ENCODE data around the gene HS3ST2. TPM values are rescaled to one million over a fixed set of nuclear protein-coding genes. Genes with fewer than 3 reads are reported as not detected.

The HS3ST2 gene
- total and polyA plus RNA-seq, 2 experiments from 2014 or later, result 1.4 to 3.2 TPM

GRCh38 chr16:22932032-22932771 lies 118.2 kb downstream of the HS3ST2 start (continued):
- TF ChIP-seq CTCF (conservative IDR thresholded peaks at IDR 0.05; ENCODE audit: low read depth in 2 of 2), result no peak
- TF ChIP-seq STAT1 (IDR thresholded peaks at IDR 0.05; ENCODE audit: unreplicated experiment), result no peak
- TF ChIP-seq EZH2 (IDR thresholded peaks at IDR 0.05; ENCODE audit: low read depth, unreplicated experiment), result no peak
- TF ChIP-seq CREB1 (CRISPR knock-in tag; IDR thresholded peaks at IDR 0.05; ENCODE audit: low read depth), result no peak
- no peak for TF ChIP-seq JUNB (IDR thresholded peaks at IDR 0.05; ENCODE audit: unreplicated experiment)

GRCh38 chr16:22933173-22933572 lies 119.2 kb downstream of the HS3ST2 start:
- no peaks in the 10 kb centered on the region for H3K9me3 Mint-ChIP-seq
- DNase-seq (ENCODE audit: low spot score), result no peak
- no peaks in the 10 kb centered on the region for H3F3A ChIP-seq (replicated peaks; ENCODE audit: low read depth)
- ATAC-seq, result peak; percentile 59
- no peaks in the 10 kb centered on the region for H3K27me3 ChIP-seq (ENCODE audit: insufficient read depth)
- no peaks in the 10 kb centered on the region for H3K36me3 ChIP-seq (ENCODE audit: insufficient read depth)
- H3K4me3 Mint-ChIP-seq, result no peak overlapping the region
- no peaks in the 10 kb centered on the region for H3K27me3 Mint-ChIP-seq (ENCODE audit: insufficient read depth, low read depth, poor library complexity)
- H3K9me2 ChIP-seq (ENCODE audit: insufficient read depth), result no peaks in the 10 kb centered on the region
- peak overlapping the region; percentile 60 for H3K4me2 ChIP-seq
- H3K4me3 ChIP-seq, result no peak overlapping the region
- H3K4me1 Mint-ChIP-seq, result peaks cover 33% of the 10 kb centered on the region
- no peaks in the 10 kb centered on the region for H4K20me1 ChIP-seq (replicated peaks; ENCODE audit: insufficient read depth)
- TF ChIP-seq EZH2phosphoT487 (IDR thresholded peaks at IDR 0.05; ENCODE audit: unreplicated experiment) (no peak), EZH2 (IDR thresholded peaks at IDR 0.05; ENCODE audit: low read depth, unreplicated experiment) (no peak), ZNF114 (CRISPR knock-in tag; IDR thresholded peaks at IDR 0.05) (no peak), CREB1 (CRISPR knock-in tag; IDR thresholded peaks at IDR 0.05; ENCODE audit: low read depth) (no peak), NANOG (IDR thresholded peaks at IDR 0.05; ENCODE audit: borderline replicate concordance) (no peak)
- H3K4me1 ChIP-seq (ENCODE audit: insufficient read depth), result peaks cover 24% of the 10 kb centered on the region
- H2AFZ ChIP-seq, result peak overlapping the region; percentile 67; the same call in 1 of the 2 replicates
- H3K27ac ChIP-seq (ENCODE audit: low read depth), result 0 out of 2 replicates have a peak overlapping the region, but pooled peaks have one; percentile 22
- no peaks in the 10 kb centered on the region for H3K36me3 Mint-ChIP-seq (ENCODE audit: low read depth)
- no peaks in the 10 kb centered on the region for H3K79me2 ChIP-seq (replicated peaks; ENCODE audit: insufficient read depth)
- peak overlapping the region; percentile 68 for H3K27ac Mint-ChIP-seq

GRCh38 chr16:22934786-22935185 lies 120.8 kb downstream of the HS3ST2 start:
- H3K36me3 Mint-ChIP-seq (ENCODE audit: low read depth), result no peaks in the 10 kb centered on the region
- H3K27ac Mint-ChIP-seq, result no peak overlapping the region
- H3K4me3 ChIP-seq, result no peak overlapping the region
- ATAC-seq (no peak), DNase-seq (ENCODE audit: low spot score) (no peak)
- H3F3A ChIP-seq (replicated peaks; ENCODE audit: low read depth), result no peaks in the 10 kb centered on the region
- H2AFZ ChIP-seq, result peak overlapping the region; percentile 61; the same call in 1 of the 2 replicates
- no peaks in the 10 kb centered on the region for H3K79me2 ChIP-seq (replicated peaks; ENCODE audit: insufficient read depth)
- no peak overlapping the region for H3K4me2 ChIP-seq
- H3K9me3 Mint-ChIP-seq, result no peaks in the 10 kb centered on the region
- peaks cover 24% of the 10 kb centered on the region for H3K4me1 ChIP-seq (ENCODE audit: insufficient read depth)
- no peaks in the 10 kb centered on the region for H4K20me1 ChIP-seq (replicated peaks; ENCODE audit: insufficient read depth)
- no peaks in the 10 kb centered on the region for H3K27me3 ChIP-seq (ENCODE audit: insufficient read depth)
- H3K36me3 ChIP-seq (ENCODE audit: insufficient read depth), result no peaks in the 10 kb centered on the region
- H3K9me2 ChIP-seq (ENCODE audit: insufficient read depth), result no peaks in the 10 kb centered on the region
- peaks cover 31% of the 10 kb centered on the region for H3K4me1 Mint-ChIP-seq
- H3K4me3 Mint-ChIP-seq, result no peak overlapping the region
- no peaks in the 10 kb centered on the region for H3K27me3 Mint-ChIP-seq (ENCODE audit: insufficient read depth, low read depth, poor library complexity)
- no peak overlapping the region for H3K27ac ChIP-seq (ENCODE audit: low read depth)
- no peak for TF ChIP-seq CREB1 (CRISPR knock-in tag; IDR thresholded peaks at IDR 0.05; ENCODE audit: low read depth)
- TF ChIP-seq EZH2phosphoT487 (IDR thresholded peaks at IDR 0.05; ENCODE audit: unreplicated experiment), result no peak
- TF ChIP-seq POLR2AphosphoS5 (IDR thresholded peaks at IDR 0.05; ENCODE audit: low read depth), result no peak
- TF ChIP-seq JUNB (IDR thresholded peaks at IDR 0.05; ENCODE audit: unreplicated experiment), result no peak
- TF ChIP-seq EZH2 (IDR thresholded peaks at IDR 0.05; ENCODE audit: low read depth, unreplicated experiment), result no peak
- no peak for TF ChIP-seq ZNF114 (CRISPR knock-in tag; IDR thresholded peaks at IDR 0.05)
- no peak for TF ChIP-seq STAT1 (IDR thresholded peaks at IDR 0.05; ENCODE audit: unreplicated experiment)
- TF ChIP-seq REST (IDR thresholded peaks at IDR 0.05; ENCODE audit: unreplicated experiment), result no peak
- no peak for TF ChIP-seq CTCF (conservative IDR thresholded peaks at IDR 0.05; ENCODE audit: low read depth in 2 of 2)

Measured in GM23338 (cell line).